Measurements from ENCODE around the gene IL4R.

DNA sequence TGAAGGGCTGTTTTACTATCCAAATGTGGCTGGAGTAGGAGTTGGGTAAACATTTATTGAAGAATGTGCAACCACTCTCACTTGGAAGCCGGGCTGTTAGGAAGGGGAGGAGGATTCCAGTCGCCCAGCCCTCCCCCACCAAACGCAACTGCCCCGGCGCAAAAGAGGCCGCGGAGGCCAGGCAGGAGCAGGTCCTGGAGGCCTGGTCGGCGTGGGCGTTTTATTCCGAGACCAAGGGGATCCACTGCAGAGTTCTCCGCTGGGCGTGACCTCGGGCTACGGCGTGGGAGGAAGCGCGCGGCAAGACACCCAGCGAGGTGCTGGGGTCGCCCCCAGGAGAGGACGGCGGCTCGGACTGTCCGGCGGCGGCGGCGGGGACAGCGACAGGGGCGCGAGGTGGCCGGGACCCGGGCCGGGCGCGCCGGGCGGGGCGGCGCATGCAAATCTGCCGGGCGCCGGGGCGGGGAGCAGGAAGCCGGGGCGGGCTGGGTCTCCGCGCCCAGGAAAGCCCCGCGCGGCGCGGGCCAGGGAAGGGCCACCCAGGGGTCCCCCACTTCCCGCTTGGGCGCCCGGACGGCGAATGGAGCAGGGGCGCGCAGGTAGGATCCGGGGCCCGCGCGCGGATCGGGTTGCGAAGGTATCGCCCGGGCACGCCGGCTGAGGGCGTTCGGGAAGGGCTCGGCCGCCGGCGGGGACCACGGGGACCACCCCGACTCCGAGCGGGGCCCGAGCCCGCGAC, at the start of gene IL4R:
- TF ChIP-seq POLR2A (IDR thresholded peaks at IDR 0.05) = no peak
- TF ChIP-seq, protein P1, sequence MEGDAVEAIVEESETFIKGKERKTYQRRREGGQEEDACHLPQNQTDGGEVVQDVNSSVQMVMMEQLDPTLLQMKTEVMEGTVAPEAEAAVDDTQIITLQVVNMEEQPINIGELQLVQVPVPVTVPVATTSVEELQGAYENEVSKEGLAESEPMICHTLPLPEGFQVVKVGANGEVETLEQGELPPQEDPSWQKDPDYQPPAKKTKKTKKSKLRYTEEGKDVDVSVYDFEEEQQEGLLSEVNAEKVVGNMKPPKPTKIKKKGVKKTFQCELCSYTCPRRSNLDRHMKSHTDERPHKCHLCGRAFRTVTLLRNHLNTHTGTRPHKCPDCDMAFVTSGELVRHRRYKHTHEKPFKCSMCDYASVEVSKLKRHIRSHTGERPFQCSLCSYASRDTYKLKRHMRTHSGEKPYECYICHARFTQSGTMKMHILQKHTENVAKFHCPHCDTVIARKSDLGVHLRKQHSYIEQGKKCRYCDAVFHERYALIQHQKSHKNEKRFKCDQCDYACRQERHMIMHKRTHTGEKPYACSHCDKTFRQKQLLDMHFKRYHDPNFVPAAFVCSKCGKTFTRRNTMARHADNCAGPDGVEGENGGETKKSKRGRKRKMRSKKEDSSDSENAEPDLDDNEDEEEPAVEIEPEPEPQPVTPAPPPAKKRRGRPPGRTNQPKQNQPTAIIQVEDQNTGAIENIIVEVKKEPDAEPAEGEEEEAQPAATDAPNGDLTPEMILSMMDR (IDR thresholded peaks at IDR 0.05) = no peak

Measured in testis (tissue), 2 donors.